ENCODE results near the gene KCTD20. TPM values are rescaled to one million over a fixed set of nuclear protein-coding genes. Genes with fewer than 3 reads are reported as not detected.
"Not testable (repeated sequence)": the region's sequence is repeated elsewhere in the genome, so short reads cannot be mapped to it uniquely, and the experiment has no call there.

KCTD20 gene
- total RNA-seq, 1 experiment from 2014 or later: 38.9 TPM

DNA sequence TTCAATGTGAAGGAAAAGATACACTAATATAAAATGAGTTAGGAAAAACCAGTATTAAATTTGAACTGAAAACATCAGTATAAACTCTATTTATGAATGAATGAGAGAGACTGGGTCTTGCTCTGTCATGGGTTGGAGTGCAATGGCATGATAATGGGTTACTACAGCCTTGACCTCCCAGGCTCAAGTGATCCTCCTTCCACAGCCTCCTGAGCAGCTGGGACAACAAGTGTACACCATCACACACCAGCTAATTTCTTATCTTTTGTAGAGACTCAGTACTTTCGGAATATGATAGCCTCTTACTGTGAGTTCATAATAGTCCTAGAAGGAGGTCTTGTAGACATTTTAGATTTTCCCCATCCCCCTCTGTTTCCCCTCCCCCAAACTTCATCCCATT is 21.4 kb downstream of the KCTD20 start:
- Histone ChIP-seq H3K27me3 (ENCODE audit: control insufficient read depth, insufficient read depth, low read length) (no peaks in the 10 kb centered on the region), H3K4me3 (ENCODE audit: insufficient read depth, low read depth, low read length) (no peak overlapping the region), H3K36me3 (replicated peaks; ENCODE audit: control insufficient read depth, insufficient read depth, low read length) (no peaks in the 10 kb centered on the region)
- no peak for DNase-seq

DNA sequence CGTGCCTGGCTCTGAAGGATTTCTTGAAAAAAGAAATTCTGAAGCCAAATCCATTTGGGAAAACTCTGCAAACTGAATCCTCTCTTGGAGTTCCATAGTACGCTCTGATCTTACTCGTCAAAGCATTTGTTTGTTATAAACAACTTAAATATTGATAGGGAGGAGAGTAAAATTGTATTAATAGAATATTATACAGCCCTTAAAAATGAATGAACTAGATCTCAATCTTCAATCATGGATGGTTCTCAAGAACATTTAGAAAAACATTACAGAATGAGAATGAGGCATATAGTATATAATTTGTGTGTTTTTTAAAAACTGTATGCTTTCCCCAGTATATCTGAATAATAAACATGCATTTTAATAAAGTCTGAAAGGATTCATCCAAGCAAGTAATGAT is 24.8 kb downstream of the KCTD20 start:
- H3K36me3 ChIP-seq (replicated peaks; ENCODE audit: control insufficient read depth, insufficient read depth, low read length): no peaks in the 10 kb centered on the region; the same call in 1 of the 2 replicates
- DNase-seq: no peak
- H3K27me3 ChIP-seq (ENCODE audit: control insufficient read depth, insufficient read depth, low read length): no peaks in the 10 kb centered on the region
- no peak overlapping the region for H3K4me3 ChIP-seq (ENCODE audit: insufficient read depth, low read depth, low read length)

DNA sequence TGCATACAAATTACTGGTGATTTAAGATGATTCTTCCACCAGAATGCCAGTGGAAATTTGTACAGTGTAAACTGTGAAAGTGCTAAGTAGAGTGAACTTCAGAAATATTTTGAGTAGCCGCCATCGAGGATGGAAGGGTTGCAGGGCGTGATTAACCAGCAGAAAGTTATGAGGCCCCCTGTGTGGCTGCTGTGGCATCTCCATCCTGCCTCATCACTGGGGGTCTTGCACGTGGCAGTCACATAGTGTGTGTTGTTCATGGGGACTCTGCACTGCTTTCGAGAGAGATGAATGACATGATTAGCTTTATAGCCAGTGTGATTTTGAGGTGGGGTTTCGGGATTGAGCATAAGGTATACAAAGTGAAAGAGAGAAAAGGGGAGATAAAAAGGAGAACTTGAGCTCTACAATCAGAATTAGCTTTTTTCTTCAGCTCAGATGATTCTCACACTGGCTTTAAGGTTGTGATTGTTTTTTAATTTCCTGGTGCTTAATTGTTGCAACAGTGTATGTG is 26.4 kb downstream of the KCTD20 start:
- DNase-seq: no peak

DNA sequence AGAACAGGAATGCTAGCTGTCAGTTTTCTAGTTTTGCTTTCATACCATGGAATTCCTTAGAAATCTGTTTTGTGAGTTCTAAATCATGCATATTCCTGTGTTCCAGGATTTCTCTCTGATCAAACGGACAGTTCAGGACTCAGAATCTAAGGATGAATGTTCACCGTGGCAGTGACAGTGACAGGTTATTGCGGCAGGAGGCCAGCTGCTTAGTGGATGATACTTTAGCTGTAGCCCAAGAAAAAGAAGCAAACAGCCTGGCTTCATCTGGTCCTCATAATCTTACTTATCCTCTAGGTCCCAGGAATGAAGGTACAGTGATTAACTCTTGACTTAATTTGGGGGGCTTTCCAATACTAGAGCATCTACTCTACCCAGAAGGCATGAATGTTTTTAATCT is 27.1 kb downstream of the KCTD20 start:
- DNase-seq: no peak
- H3K4me3 ChIP-seq (ENCODE audit: insufficient read depth, low read depth, low read length): no peak overlapping the region
- H3K36me3 ChIP-seq (replicated peaks; ENCODE audit: control insufficient read depth, insufficient read depth, low read length): peaks cover 1% of the 10 kb centered on the region; the same call in 1 of the 2 replicates
- no peaks in the 10 kb centered on the region for H3K27me3 ChIP-seq (ENCODE audit: control insufficient read depth, insufficient read depth, low read length)

More for the DNA sequence above, 26.4 kb downstream of the KCTD20 start:
- H3K36me3 ChIP-seq (replicated peaks; ENCODE audit: control insufficient read depth, insufficient read depth, low read length): no peaks in the 10 kb centered on the region; the same call in 1 of the 2 replicates
- no peak overlapping the region for H3K4me3 ChIP-seq (ENCODE audit: insufficient read depth, low read depth, low read length)
- H3K27me3 ChIP-seq (ENCODE audit: control insufficient read depth, insufficient read depth, low read length): no peaks in the 10 kb centered on the region

DNA sequence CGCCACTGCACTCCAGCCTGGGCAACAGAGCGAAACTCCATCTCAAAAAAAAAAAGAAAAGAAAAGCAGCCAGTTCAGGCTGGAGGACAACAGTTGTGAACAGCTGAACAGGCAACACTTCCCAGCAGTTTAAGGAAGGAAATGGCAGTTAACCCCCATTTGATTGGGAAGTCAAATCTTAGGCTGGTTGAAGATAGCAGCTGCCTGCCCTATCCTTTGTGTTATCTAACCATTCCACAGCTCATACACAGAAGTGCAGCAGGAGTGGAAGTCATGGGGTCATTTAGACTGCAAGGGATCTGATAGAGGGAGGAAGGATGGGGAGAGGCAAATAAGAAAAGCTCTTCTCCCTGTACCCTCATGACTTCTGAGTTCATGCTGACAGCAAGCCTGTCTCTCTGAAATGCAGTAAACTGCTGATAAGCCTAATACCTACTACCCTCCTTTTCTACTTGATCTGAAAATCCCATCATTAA is 35.3 kb downstream of the KCTD20 start:
- DNase-seq: no peak
- H3K27me3 ChIP-seq (ENCODE audit: control insufficient read depth, insufficient read depth, low read length): no peaks in the 10 kb centered on the region
- H3K36me3 ChIP-seq (replicated peaks; ENCODE audit: control insufficient read depth, insufficient read depth, low read length): peaks cover 10% of the 10 kb centered on the region
- no peak overlapping the region for H3K4me3 ChIP-seq (ENCODE audit: insufficient read depth, low read depth, low read length)

DNA sequence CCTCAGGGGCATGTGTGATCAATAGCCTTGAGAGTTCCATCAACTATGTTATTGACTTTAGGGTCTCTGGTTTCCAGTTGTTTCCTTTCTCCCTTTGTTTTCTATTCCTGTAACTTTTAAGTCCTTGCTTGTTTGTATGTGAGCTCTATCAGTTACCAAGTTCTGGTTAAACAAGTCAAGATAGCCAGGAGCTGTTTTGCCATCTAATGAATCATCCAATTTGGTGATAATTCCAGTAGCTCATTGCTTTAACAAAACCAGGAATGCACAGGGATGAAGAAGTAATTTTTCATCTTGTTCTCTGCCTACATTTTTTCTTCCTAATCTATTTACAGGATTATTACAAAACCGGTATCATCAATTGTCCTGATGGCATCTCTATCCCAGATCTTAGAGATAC is 36.5 kb downstream of the KCTD20 start:
- DNase-seq: no peak
- H3K36me3 ChIP-seq (replicated peaks; ENCODE audit: control insufficient read depth, insufficient read depth, low read length): peaks cover 10% of the 10 kb centered on the region
- H3K27me3 ChIP-seq (ENCODE audit: control insufficient read depth, insufficient read depth, low read length): no peaks in the 10 kb centered on the region
- no peak overlapping the region for H3K4me3 ChIP-seq (ENCODE audit: insufficient read depth, low read depth, low read length)

DNA sequence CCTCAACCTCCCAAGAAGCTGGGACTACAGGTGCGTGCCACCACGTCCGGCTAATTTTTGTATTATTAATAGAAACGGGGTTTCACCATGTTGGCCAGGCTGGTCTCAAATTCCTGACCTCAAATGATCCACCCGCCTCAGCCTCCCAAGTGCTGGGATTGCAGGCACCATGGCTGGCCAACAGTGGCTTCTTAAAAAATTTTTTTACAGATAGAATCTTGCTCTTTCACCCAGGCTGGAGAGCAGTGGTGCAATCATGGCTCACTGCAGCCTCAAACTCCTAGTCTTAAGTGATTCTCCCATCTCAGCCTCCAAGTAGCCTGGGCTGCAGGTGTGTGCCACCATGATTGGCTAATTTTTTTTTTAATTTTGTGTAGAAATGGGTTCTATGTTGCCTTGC is 40.5 kb downstream of the KCTD20 start:
- H3K4me3 ChIP-seq (ENCODE audit: insufficient read depth, low read depth, low read length); DNase-seq; H3K27me3 ChIP-seq (ENCODE audit: control insufficient read depth, insufficient read depth, low read length): not testable (repeated sequence)
- peaks cover 19% of the 10 kb centered on the region for H3K36me3 ChIP-seq (replicated peaks; ENCODE audit: control insufficient read depth, insufficient read depth, low read length)

DNA sequence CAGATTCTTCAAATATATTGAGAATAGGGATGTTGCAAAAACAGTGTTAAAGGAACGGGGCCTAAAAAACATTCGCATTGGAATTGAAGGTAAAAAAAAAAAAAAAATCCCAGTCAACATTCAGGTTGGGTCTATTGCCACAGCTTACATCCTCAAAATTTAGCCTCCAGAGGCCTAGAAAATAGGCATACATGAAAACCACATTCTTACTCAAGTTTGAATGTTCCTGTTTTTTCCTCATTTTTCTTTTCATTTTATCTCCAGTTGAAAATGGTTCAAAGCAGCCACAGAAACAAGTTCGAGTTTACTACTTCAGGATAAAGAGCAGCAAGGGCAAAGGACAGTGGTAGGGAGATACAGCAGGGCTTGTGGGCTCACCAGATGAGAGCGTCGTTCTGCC is 41.9 kb downstream of the KCTD20 start:
- DNase-seq: no peak
- no peaks in the 10 kb centered on the region for H3K27me3 ChIP-seq (ENCODE audit: control insufficient read depth, insufficient read depth, low read length)
- H3K36me3 ChIP-seq (replicated peaks; ENCODE audit: control insufficient read depth, insufficient read depth, low read length): peaks cover 15% of the 10 kb centered on the region
- no peak overlapping the region for H3K4me3 ChIP-seq (ENCODE audit: insufficient read depth, low read depth, low read length)

DNA sequence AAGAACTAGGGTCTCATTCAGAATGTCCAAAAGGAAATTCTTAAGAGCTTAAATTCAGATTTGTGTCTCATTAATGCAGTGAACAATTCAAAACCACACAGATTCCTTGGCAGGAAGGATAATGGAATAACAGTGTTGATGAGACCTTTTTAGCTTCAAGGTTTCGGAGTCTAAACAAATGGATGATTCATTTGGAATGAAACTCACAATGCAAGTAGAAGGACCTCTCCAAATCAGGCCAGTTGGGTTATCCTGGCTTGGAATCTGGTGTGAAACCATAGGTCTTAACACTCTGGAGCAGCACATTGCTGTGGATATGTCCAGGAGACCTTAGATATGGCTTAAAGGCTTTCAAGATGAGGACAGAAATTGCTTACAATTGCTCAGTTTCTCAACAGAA is 44.9 kb downstream of the KCTD20 start:
- Histone ChIP-seq H3K4me3 (ENCODE audit: insufficient read depth, low read depth, low read length) (no peak overlapping the region), H3K36me3 (replicated peaks; ENCODE audit: control insufficient read depth, insufficient read depth, low read length) (peaks cover 10% of the 10 kb centered on the region), H3K27me3 (ENCODE audit: control insufficient read depth, insufficient read depth, low read length) (no peaks in the 10 kb centered on the region)
- no peak for DNase-seq

DNA sequence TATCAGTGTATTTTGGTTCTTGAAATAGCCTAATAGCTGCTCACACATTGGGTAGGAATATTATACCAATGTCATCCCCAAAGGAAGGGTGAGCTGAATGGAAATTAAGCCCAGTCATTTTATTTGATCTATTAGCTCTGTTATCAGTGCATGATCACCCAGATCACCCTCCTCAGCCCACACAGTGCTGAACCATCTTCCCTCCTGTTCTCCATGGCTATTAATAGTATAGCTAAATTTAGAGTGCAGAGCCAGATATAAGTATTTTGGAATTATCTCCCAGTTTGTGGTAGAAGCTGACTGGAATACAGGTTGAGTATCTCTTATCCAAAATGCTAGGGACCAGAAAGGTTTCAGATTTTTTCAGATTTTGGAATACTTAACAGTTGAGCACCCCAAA is 45.4 kb downstream of the KCTD20 start:
- Histone ChIP-seq H3K27me3 (ENCODE audit: control insufficient read depth, insufficient read depth, low read length) (no peaks in the 10 kb centered on the region), H3K36me3 (replicated peaks; ENCODE audit: control insufficient read depth, insufficient read depth, low read length) (peaks cover 10% of the 10 kb centered on the region), H3K4me3 (ENCODE audit: insufficient read depth, low read depth, low read length) (no peak overlapping the region)
- DNase-seq: no peak

DNA sequence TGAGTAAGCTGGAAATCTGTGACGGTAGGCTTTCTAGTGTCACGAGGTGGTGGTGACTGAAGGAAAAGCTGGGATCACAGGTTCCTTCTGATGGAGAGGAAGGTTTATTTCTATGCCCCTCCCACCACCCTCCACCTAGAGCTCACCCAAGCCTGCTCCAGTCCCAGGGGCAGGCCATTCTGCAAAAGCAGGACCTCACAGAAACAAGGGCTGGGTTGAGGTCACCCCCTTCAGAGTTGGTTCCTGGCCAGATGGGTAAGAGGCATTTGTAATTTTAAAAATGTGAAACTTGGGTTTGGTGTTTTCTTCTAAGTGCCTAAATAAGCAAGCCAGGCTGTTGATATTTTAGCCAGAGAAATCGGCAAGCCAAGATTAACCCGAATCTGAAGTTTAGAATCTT is 46.6 kb downstream of the KCTD20 start:
- DNase-seq: no peak
- no peak overlapping the region for H3K4me3 ChIP-seq (ENCODE audit: insufficient read depth, low read depth, low read length)
- no peaks in the 10 kb centered on the region for H3K27me3 ChIP-seq (ENCODE audit: control insufficient read depth, insufficient read depth, low read length)
- H3K36me3 ChIP-seq (replicated peaks; ENCODE audit: control insufficient read depth, insufficient read depth, low read length): peaks cover 11% of the 10 kb centered on the region

DNA sequence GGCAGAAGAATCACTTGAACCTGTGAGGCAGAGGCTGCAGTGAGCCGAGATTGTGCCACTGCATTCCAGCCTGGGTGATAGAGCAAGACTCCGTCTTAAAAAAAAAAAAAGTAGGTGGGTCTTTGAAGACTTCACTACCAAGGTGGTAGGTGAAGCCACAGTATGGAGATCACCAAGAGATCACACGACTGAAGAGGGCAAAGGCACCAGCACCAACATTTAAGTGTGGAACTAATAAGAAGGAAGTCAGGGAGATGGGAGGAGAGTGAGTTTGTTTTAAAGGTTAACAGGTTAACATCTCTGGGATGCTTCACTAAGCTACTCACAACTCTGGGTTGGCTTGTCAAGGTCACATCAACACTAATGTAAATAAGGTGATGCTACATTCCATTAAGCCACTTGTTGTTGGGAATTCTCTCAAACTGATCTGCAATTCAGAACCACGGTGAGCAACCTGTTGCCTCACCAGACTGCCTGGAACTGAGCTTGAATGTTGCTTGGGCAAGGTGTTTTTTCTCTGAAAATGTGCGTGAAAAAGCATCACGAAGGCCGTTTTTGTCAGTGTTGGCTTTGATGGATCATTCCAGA is 48.7 kb downstream of the KCTD20 start:
- Histone ChIP-seq H3K27me3 (ENCODE audit: control insufficient read depth, insufficient read depth, low read length) (no peaks in the 10 kb centered on the region), H3K4me3 (ENCODE audit: insufficient read depth, low read depth, low read length) (no peak overlapping the region), H3K36me3 (replicated peaks; ENCODE audit: control insufficient read depth, insufficient read depth, low read length) (peaks cover 9% of the 10 kb centered on the region)
- no peak for DNase-seq

DNA sequence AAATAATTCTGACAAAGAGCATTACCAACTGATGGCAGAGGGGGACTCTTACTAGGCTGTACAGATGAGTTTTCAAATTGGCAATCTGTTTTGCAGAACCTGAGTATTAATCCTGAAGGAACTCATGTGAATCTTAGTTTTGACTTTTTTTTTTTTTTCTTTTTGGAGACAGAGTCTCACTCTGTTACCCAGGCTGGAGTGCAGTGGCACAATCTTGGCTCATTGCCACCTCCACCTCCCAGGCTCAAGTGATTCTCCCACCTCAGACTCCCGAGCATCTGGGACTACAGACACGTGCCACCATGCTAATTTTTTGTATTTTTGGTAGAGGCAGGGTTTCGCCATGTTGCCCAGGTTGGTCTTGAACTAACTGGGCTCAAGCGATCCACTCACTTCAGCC is 49.3 kb downstream of the KCTD20 start:
- Histone ChIP-seq H3K36me3 (replicated peaks; ENCODE audit: control insufficient read depth, insufficient read depth, low read length) (peaks cover 5% of the 10 kb centered on the region), H3K4me3 (ENCODE audit: insufficient read depth, low read depth, low read length) (no peak overlapping the region), H3K27me3 (ENCODE audit: control insufficient read depth, insufficient read depth, low read length) (no peaks in the 10 kb centered on the region)
- DNase-seq: no peak

DNA sequence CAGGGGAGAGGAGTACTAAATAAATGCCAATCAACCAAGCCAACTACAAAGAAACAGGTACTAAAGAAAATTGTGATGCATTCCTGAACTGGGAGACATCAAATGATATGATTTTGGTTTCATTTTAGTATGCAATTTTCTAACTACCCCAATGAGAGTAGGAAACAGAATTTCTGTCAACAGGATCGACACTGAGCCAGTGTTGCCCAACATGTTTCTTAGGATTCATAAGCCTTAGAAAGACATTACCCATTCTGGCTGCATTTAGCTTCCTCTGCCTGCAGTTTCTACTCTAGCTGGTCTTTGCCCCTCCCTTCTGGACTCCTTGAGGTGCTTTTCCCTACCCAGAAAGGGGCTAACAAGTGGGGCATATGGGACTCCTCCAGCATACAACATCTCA is 49.8 kb downstream of the KCTD20 start:
- no peak overlapping the region for H3K4me3 ChIP-seq (ENCODE audit: insufficient read depth, low read depth, low read length)

DNA sequence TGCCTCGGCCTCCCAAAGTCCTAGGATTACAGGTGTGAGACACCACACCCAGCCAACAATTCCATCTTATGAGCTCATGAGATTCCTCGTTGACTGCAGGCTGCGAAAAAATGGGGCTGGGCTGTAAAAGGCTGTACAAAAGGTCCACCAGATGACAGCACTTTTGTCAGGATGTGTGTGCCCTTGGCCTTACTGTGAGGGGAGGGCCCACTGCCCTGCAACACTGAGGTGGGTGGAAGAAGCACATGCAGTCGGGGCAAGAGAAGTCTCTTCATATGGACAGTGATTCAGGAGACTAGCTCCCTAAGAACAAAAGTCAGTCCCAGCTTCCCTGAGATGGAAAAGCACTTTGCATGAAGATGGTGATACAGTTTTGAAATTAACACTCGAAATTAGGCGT is 50.5 kb downstream of the KCTD20 start:
- Histone ChIP-seq H3K4me3 (ENCODE audit: insufficient read depth, low read depth, low read length) (no peak overlapping the region), H3K27me3 (ENCODE audit: control insufficient read depth, insufficient read depth, low read length) (no peaks in the 10 kb centered on the region), H3K36me3 (replicated peaks; ENCODE audit: control insufficient read depth, insufficient read depth, low read length) (peaks cover 4% of the 10 kb centered on the region)
- no peak for DNase-seq

More for the DNA sequence above, 49.8 kb downstream of the KCTD20 start:
- DNase-seq: no peak
- H3K27me3 ChIP-seq (ENCODE audit: control insufficient read depth, insufficient read depth, low read length): no peaks in the 10 kb centered on the region
- peaks cover 4% of the 10 kb centered on the region for H3K36me3 ChIP-seq (replicated peaks; ENCODE audit: control insufficient read depth, insufficient read depth, low read length)

DNA sequence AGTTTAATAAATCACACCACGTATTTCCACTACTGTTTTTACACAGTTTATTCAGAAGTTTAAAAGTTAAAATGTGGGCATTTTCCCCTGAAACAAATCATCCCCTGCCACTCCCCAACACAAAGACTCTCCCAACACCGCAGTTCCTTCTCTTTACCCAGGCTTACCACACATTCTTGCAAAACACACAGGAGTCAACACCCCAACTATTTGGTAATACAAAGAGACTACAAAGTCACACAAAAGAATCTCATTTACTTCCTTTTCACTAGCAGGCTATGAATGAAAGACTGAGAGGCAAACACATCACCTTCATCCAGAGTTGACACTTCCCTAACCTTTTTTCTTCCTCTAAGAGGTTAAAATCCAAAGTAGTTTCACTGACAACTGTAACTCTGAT is 51.1 kb downstream of the KCTD20 start:
- peaks cover 4% of the 10 kb centered on the region for H3K36me3 ChIP-seq (replicated peaks; ENCODE audit: control insufficient read depth, insufficient read depth, low read length)
- H3K27me3 ChIP-seq (ENCODE audit: control insufficient read depth, insufficient read depth, low read length): no peaks in the 10 kb centered on the region
- H3K4me3 ChIP-seq (ENCODE audit: insufficient read depth, low read depth, low read length): no peak overlapping the region
- no peak for DNase-seq
